ENCODE measurements around the gene RHBG. TPM values are rescaled to one million over a fixed set of nuclear protein-coding genes. Genes with fewer than 3 reads are reported as not detected.
"Not testable (repeated sequence)": the region's sequence is repeated elsewhere in the genome, so short reads cannot be mapped to it uniquely, and the experiment has no call there.

RHBG gene
- total RNA-seq, 1 donor from 2014 or later = not detected

- intact Hi-C loops (cut with micrococcal nuclease) = no loop called here
Observed at GRCh38 chr1:156359973-156360372, 9.0 kb upstream of the RHBG start.

GRCh38 chr1:156360534-156360933, 8.5 kb upstream of the RHBG start:
- intact Hi-C loops (cut with micrococcal nuclease) = no loop called here

DNA sequence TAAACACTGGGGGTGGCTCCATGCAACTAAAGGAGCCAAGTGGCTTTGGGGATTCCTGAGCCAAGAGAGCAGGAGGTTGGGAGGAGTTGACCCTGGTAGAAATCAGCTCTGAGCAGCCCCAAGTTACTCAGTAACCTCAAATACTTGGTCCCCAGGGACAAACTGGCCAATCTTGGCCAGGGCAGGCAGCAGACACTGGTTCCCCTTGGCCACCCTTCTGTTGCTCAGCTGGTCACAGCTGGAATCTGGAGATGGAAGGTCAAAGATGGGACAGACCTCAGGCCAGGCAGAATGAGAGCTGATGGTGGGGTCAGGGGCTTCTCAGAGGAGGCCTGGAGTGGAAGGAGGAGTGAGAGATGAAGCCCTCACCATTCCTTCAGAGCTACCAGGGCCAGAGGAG, 3.3 kb upstream of the RHBG start:
- intact Hi-C loops (cut with micrococcal nuclease) = no loop called here

DNA sequence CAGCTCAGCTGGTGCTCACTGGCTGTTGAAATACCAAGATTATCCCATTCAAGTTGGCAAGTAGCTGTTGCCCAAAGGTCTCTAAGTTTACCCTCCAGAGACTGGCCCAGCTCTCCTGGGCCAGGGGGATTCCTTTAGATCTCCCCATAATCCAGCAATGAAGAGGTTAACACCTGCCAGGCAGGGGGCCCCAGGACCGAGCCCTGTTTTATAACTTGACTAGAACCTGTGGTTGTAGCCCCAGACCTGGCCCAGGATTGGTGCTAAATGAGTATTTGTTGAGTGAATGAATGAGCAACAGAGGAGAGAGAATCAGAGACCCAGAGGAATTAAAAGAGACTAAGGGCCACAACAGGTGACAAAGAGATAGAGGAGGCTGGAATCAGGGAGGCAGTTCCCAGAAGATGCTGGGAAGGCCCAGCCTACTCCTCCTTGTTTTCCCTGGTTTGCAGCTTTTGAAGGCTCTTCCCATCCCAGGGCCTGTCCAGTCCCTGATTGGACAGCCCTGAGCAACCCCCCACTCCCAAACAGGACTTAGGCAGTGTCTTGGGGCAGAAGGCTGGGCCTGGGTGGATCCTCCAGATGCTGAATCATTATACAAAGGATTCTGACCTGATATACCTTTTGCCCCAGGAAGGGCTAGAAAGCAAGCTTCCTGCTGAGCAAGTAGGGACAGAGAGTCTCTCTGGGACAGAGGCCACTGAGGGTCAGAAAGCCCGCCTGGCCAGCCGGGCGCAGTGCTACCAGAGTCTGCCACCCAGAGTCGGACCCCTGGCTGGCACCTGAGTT, 2.4 kb upstream of the RHBG start:
- intact Hi-C loops (cut with micrococcal nuclease) = no loop called here

GRCh38 chr1:156367383-156368156, 1.4 kb upstream of the RHBG start:
- intact Hi-C loops (cut with micrococcal nuclease) = no loop called here

DNA sequence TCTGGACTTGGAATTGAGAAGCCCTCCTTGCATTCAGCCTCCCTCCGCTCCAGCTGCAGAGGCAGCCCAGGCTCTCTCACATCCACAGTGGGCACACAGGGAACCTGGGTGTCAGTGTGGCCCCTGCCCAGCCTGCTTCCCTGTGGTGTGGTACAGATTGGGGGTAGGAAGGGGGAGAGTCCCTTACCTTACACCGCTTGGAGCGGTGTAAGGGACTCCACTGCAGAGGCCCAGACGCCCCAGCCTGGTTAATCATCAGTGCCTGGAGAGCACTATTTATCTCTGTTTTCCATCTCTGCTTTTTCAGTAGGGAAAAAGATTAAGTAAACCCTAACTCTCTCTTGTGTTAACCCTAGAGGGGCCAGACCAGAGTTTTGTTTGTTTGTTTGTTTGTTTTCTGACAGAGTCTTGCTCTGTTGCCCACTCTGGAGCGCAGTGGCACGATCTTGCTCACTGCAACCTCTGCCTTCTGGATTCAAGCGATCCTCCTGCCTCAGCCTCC, 803 bp upstream of the RHBG start:
- intact Hi-C loops (cut with micrococcal nuclease) = no loop called here

DNA sequence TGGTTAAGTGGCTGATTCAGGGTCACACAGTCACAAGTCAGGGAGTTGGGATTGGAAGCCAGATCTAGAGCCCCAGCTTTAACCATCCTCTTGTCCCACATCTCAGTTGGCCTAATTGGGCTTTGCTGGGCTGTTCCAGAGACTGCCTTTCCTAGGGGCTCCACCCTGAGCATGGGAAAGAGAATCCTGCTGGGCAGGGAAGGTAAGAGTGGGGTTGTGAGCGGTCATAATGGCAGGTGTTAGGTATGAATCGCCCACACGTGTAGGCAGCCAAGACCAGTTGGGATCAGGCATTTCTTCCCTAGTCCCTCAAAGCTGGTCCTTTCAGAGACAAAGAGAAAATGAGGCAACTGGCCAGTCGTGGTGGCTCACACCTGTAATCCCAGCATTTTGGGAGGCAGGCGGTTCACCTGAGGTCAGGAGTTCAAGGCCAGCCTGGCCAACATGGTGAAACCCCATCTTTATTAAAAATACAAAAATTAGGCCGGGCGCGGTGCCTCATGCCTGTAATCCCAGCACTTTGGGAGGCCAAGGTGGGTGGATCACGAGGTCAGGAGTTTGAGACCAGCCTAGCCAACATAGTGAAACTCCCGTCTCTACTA, 775 bp downstream of the RHBG start:
- intact Hi-C loops (cut with micrococcal nuclease) = not testable (repeated sequence)

GRCh38 chr1:156371553-156372264, 2.7 kb downstream of the RHBG start:
- intact Hi-C loops (cut with micrococcal nuclease) = no loop called here

- intact Hi-C loops (cut with micrococcal nuclease) = no loop called here
Observed at GRCh38 chr1:156372265-156372586, 3.2 kb downstream of the RHBG start.

DNA sequence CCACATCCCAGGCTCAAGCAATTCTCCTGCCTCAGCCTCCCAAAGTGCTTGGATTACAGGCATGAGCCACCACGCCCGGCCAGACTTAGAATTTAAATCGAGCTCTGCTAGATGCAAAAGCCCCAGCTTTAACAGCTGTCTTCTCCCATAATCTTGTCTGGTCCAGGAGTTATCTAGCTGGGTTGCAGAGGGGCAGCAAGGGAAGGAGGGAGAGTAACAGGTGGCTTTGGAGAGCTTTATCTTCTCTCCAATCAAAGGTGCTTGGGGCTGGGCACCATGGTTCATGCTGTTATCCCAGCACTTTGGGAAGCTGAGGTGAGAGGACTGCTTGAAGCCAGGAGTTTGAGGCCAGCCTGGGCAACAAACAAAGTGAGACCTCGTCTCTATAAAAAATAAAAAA, 3.9 kb downstream of the RHBG start:
- intact Hi-C loops (cut with micrococcal nuclease) = no loop called here

DNA sequence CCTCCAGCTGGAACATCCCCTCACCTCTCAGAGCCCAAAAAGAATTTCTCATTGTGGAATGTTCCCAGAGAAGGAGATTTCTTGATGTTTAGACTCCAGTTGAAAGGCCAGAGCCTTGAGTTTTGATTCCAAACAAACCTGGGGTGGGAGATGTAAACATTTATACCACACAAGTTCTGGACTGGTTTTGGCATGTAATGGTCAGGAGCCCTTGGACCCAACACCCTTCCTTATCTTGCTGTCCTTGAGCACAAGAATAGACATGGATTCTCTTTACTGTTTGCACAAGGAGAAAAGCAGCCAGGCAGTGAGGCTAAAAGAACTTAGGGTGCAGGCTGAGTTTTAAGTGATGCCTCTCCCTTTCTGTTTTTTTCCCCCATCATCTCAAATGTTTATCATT, 4.5 kb downstream of the RHBG start:
- intact Hi-C loops (cut with micrococcal nuclease) = no loop called here

- intact Hi-C loops (cut with micrococcal nuclease) = no loop called here
Observed at GRCh38 chr1:156376146-156376545, 7.1 kb downstream of the RHBG start.

- intact Hi-C loops (cut with micrococcal nuclease) = no loop called here
Observed at GRCh38 chr1:156376958-156377919, 8.2 kb downstream of the RHBG start.

DNA sequence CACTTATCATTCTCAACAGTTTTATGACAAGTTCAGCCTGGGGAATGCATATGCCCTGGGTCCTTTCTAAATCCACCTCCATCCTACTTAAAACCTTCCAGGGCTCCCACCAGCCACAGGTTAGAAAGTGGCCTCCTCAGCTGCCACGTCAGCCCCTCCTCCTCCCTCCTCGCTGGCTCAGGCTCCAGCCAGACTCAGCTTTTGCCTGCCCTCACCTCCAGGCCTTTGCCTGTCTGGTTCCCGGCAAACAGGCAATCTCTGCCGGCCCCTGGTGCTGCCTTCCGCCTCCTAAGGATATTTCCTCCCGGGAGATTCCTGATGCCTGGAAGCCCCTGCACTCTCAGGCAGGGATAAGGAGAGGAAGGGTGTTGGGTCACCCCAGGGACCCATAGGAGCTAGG, 9.5 kb downstream of the RHBG start:
- intact Hi-C loops (cut with micrococcal nuclease) = no loop called here

- intact Hi-C loops (cut with micrococcal nuclease) = no loop called here
Observed at GRCh38 chr1:156379420-156380165, 10.6 kb downstream of the RHBG start.

DNA sequence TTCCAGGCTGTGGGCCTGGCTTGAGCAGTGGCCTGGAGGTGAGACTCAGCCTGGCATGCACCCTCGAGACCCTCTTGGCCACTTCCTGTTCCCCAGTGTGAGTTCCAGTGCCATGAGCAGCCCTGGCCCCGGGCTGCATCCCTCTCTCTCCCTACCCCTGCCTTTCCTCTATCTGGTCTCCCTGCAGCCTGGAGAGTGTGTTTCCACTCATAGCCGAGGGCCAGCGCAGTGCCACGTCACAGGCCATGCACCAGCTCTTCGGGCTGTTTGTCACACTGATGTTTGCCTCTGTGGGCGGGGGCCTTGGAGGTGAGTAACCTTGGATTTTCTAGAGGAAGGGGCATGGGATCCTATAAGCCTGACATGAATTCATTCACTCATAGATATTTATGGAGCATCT, 13.6 kb downstream of the RHBG start:
- intact Hi-C loops (cut with micrococcal nuclease) = no loop called here

DNA sequence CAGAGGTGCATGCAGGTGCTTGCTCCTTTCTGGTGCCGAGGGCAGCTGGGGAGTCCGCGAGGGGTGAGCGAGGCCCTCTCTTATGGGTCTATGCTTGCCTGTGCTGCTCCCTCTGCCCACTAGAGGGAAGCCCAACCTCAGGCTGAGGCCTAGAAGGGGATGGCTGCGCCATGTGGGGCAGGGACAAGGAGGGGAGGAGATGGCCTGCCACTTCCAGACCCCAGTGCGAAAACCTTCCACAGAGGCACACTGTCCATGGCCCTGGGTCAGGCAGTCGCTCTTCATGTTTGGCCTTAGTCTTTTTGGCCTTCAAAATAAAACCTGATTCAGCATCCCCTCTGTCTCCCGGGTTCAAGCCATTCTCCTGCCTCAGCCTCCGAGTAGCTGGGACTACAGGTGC, 14.0 kb downstream of the RHBG start:
- intact Hi-C loops (cut with micrococcal nuclease) = no loop called here

DNA sequence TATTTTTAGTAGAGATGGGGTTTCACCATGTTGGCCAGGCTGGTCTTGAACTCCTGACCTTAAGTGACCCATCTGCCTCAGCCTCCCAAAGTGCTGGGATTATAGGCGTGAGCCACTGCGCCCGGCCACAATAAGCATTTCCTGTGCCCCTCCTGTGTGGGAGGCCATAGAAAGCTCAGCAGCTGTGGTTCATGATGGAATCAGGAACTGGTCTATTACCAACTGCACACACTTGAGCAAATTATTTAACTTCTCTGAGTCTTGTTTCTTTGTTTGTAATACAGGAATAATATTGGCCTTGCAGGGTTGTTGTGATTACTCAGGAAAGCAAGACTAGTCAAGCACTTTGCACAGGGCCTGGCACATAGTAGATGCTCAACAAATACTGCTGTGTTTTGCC, 15.0 kb downstream of the RHBG start:
- intact Hi-C loops (cut with micrococcal nuclease) = no loop called here

GRCh38 chr1:156384658-156385057, 15.6 kb downstream of the RHBG start:
- intact Hi-C loops (cut with micrococcal nuclease) = loop anchor here (1.0 kb wide), 2 partner anchors 62 to 224 kb away; no protein-coding TSS in a partner anchor

Data from T-helper 1 cell treated with Interleukin-12 subunit alpha and Interleukin-12 subunit beta and Interleukin-4 antibody, amounts not matched to agents 30 ng/mL and 1 ng/mL, for 36 hours (primary cell).